ENCODE results near the gene SLIT1.

SLIT1 gene

DNA sequence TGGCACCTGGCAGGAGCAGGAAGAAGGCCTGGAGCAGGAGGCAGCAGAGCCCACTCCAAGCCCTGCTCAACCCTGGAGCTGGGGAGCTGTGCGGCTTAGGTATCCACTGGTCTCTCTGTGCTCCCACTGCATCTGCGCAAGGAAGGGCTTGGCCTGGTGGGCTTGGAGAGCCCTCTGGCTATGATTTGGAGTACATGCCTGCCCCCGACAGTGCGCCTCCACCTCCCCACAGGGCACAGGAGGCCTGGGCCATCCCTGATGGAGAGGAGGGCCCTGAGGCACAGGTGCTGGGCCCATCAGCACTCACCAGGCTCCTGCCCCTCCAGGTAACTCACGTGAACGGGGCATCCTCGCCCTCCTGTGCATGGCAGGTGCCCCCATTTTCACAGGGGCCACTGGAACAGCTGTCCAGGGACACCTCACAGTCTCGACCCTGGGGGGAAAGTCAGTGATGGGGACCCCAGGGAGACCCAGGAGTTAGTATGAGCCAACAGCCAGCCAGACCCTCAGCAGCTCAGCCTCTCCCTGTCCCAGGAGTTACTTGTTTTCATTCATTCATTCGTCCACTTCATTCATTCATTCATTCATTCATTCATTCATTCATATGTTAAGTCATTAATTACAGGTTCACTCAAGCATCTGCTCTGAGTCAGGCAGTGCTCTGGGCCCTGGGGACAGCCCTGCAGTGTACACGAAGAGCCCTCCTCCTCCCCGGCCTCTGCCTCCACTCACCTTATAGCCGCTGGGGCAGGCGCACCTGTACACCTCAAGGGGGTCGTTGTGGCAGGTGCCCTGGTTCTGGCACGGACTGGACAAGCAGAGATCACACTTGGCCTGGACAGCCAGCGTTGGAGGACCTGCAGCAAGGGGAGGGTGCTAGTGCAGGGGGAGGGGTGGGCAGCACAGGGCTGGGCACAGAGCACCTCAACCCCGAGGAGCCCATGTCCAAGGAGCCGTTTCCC lies 167.2 kb downstream of the SLIT1 start:
- Mint-ChIP-seq H3K27ac (no peak overlapping the region), H3K4me3 (no peak overlapping the region), H3K36me3 (ENCODE audit: low read depth) (no peaks in the 10 kb centered on the region), H3K4me1 (peaks cover 19% of the 10 kb centered on the region), H3K9me3 (no peaks in the 10 kb centered on the region), H3K27me3 (no peaks in the 10 kb centered on the region)
- ATAC-seq (no peak), DNase-seq (no peak)

DNA sequence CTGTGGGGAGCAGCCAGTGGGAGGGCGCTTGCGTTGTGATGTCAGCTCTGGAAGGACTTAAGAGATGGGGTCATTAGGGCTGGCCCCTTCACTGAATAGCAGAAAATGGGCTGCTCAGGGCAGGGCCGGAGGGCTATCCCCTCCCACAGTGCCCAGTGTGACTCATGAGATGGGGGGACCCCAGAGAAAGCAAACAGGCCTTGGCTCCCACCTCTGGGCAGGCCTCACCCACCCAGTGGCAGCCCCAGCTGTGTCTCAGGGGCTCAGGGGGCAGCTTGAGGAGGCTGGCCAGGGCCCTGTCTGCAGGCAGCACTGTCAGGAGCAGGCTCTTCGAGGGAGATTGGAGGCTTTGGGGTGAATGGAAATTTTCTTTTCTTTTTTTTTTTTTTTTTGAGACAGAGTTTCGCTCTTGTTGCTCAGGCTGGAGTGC lies 168.3 kb downstream of the SLIT1 start:
- no peaks in the 10 kb centered on the region for H3K36me3 Mint-ChIP-seq (ENCODE audit: low read depth)
- ATAC-seq (peak; percentile 3), DNase-seq (no peak)
- peak overlapping the region; percentile 50 for H3K4me3 Mint-ChIP-seq
- H3K4me1 Mint-ChIP-seq: peaks cover 19% of the 10 kb centered on the region
- H3K27me3 Mint-ChIP-seq: no peaks in the 10 kb centered on the region
- H3K27ac Mint-ChIP-seq: peak overlapping the region; percentile 81
- H3K9me3 Mint-ChIP-seq: no peaks in the 10 kb centered on the region

DNA sequence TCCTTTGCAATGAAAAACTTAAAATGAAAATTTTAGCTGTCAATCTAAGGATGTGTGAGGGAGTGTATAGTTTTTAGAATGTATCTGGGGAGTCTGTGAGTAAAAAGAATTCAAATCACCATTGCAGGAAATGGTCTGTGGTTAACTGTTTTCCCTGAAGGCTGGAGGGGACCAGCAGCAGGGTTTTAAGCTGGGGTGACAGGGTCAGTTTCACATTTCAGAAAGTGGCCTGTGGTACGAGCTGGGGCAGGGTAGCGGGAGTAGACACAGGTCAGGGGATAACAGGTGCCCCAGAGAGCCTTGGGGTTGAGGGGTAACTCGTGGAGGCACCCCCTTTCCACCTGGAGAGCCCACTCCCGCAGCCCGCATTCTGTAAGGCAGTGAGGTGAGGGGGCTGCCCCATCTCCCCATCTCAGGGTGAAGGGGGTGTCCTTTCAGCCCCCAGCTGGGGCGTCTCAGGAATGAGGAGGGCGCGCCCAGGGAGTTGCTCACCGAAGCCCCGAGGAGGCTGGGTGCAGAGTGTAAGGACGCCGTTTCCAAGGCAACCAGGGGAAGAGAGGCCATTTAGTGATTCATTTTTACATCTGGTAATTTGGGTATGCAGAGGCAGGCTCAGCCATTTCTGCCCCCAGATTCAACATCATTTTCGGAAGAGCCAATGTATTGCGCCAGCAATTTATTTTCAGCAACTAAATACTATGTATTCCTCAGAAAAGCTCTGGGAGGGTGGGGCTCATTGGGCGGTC lies 168.9 kb downstream of the SLIT1 start:
- Mint-ChIP-seq H3K36me3 (ENCODE audit: low read depth) (no peaks in the 10 kb centered on the region), H3K4me1 (peaks cover 19% of the 10 kb centered on the region), H3K27me3 (no peaks in the 10 kb centered on the region), H3K4me3 (peak overlapping the region; percentile 50), H3K9me3 (no peaks in the 10 kb centered on the region), H3K27ac (peak overlapping the region; percentile 81)
- ATAC-seq (peak; percentile 79), DNase-seq (peak; percentile 69)

DNA sequence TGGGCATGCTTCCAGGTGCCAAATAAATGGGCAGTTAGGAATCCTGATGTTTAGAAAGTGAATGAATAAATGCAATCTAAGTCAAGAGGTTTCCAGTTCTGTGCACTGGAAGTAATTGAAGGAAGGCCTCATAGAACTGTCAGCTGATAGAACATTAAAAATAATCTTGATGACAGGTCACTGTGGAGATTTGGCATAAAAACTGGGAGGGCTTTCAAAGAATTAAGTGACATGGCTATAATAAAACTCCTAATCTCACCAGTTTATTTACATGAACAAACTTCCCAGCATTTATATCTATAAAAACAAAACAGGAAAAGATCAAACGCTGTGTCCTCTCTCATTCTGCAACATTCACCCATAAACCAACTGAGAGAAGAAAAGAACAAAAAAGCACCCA lies 170.5 kb downstream of the SLIT1 start:
- Mint-ChIP-seq H3K27ac (no peak overlapping the region), H3K36me3 (ENCODE audit: low read depth) (no peaks in the 10 kb centered on the region), H3K9me3 (no peaks in the 10 kb centered on the region), H3K4me3 (no peak overlapping the region), H3K4me1 (peaks cover 20% of the 10 kb centered on the region), H3K27me3 (no peaks in the 10 kb centered on the region)
- no peak for DNase-seq
- ATAC-seq: no peak

DNA sequence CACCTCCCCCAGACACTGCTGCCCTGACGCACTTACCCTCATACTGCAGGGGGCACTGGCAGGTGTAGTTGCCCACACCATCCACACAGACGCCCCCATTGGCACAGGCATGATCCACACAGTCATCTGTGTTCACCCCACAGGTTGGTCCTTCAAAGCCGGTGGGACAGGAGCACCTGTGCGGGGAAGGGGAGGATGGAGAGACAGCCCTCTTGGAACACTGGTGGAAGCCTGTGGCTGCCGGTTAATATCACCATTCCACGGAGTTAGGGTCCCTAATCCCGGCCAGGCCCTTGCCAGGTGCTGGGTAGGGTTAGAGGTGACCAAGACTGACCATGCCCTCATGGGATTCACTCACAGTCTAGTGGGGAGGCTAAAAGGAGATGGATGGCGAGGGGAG lies 171.8 kb downstream of the SLIT1 start:
- no peak for ATAC-seq
- H3K27me3 Mint-ChIP-seq: no peaks in the 10 kb centered on the region
- H3K9me3 Mint-ChIP-seq: no peaks in the 10 kb centered on the region
- H3K4me1 Mint-ChIP-seq: peaks cover 24% of the 10 kb centered on the region
- H3K27ac Mint-ChIP-seq: no peak overlapping the region
- no peaks in the 10 kb centered on the region for H3K36me3 Mint-ChIP-seq (ENCODE audit: low read depth)
- H3K4me3 Mint-ChIP-seq: no peak overlapping the region
- DNase-seq: no peak

DNA sequence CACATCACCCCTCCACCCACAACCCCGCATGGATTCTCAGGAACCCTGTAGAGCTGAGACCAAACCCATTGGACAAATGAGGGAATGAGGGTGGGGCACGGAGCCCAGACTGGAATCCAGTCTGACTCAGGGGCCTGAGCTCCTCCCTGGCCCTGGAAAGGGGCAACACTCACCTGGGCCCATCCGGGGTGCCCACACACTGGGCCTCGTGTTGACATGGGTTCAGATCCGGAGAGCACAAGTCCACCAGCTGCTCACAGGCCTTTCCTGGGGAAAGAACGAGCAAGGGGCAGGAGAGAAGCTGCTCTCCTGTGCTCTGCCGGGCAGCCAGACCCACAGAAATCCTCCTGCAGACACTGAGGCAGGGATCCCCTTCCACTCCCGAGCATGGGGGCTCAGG lies 172.2 kb downstream of the SLIT1 start:
- ATAC-seq: no peak
- Mint-ChIP-seq H3K27me3 (no peaks in the 10 kb centered on the region), H3K27ac (no peak overlapping the region), H3K4me1 (peaks cover 24% of the 10 kb centered on the region), H3K4me3 (no peak overlapping the region), H3K9me3 (no peaks in the 10 kb centered on the region), H3K36me3 (ENCODE audit: low read depth) (no peaks in the 10 kb centered on the region)
- no peak for DNase-seq

DNA sequence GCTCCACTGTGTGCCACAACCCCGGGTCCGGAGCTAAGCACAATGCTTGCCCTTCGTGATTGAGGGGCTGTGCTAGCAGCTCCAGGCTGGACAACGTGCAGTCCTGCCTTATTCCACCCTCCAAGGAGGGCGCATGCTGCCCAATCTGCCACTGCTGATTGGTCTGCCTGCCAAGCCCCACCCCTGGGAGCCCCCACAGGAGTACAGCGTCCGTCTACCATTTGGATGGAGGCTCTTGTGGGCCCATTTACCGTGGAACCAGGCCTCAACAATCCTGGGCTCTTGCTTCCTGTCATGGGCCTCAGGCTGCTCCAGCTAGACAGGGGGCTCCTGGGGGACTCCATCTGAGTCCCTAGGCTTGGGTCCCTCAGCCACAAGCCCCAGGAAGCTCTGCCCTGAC lies 173.3 kb downstream of the SLIT1 start:
- no peak overlapping the region for H3K27ac Mint-ChIP-seq
- H3K36me3 Mint-ChIP-seq (ENCODE audit: low read depth): peaks cover 3% of the 10 kb centered on the region
- DNase-seq (no peak), ATAC-seq (no peak)
- peaks cover 4% of the 10 kb centered on the region for H3K9me3 Mint-ChIP-seq
- no peak overlapping the region for H3K4me3 Mint-ChIP-seq
- no peaks in the 10 kb centered on the region for H3K27me3 Mint-ChIP-seq
- peaks cover 22% of the 10 kb centered on the region for H3K4me1 Mint-ChIP-seq

DNA sequence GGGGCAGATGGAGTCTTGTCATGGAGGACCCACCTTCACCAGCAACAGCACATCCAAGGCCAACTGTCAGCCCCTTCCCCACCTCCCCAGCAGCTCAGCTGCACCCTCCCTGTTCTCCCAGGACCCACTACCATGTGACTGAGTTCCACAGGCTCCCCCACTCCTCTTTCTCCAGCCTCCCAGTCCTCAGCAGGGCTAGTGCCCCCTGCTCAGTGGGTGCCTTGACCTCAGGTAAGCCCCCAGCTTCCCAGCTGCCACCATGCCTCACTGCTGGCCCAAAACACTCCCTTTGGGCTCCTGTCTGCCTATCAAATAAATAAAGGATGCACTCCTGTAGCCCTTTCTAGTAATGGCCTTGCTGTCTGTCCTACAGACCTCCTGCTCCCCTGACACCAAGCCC lies 174.4 kb downstream of the SLIT1 start:
- no peak for DNase-seq
- Mint-ChIP-seq H3K9me3 (peaks cover 15% of the 10 kb centered on the region), H3K4me1 (peaks cover 12% of the 10 kb centered on the region), H3K27ac (no peak overlapping the region), H3K27me3 (no peaks in the 10 kb centered on the region), H3K4me3 (no peak overlapping the region), H3K36me3 (ENCODE audit: low read depth) (peaks cover 10% of the 10 kb centered on the region)
- ATAC-seq: peak; percentile 25

DNA sequence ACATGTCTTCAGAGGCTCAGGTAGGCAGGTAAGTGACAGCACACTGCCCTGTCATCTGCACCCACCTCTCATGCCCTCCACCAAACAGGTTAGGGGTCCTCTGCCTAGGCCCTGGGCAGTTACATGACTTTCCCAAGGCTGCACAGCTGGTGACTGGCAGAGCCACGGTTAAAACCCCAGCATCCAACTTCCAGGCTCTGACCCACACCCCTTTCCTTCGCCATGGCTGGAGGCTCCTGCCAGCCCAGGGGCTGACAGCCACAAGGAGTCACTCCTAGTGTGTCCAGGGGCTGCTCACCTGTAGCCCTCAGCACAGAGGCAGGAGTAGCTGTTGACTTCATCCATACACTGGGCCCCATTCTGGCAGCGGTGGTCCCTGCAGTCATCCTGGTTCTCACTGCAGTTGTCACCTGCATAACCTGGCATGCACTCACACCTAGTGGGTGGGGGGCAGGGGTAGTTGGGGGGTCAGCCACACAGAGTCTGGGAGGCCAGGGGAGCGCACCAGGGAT lies 175.0 kb downstream of the SLIT1 start:
- Mint-ChIP-seq H3K27ac (no peak overlapping the region), H3K4me3 (no peak overlapping the region), H3K27me3 (no peaks in the 10 kb centered on the region), H3K4me1 (peaks cover 7% of the 10 kb centered on the region), H3K9me3 (peaks cover 15% of the 10 kb centered on the region), H3K36me3 (ENCODE audit: low read depth) (peaks cover 10% of the 10 kb centered on the region)
- no peak for ATAC-seq
- no peak for DNase-seq

DNA sequence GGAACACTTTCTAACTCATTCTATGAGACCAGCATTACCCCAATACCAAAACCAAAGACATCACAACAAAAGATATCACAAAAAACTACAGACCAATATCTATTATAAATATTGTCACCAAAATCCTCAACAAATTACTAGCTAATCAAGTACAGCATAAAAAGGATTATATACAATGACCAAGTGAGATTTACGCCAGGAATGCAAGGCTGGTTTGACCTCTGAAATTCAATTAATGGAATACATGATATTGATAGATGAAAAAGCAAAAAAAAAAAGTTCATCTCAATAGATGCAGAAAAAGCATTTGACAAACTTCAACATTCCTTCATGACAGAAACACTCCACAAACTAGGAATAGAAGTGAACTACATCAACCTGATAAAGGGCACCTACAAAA lies 178.3 kb downstream of the SLIT1 start:
- no peak overlapping the region for H3K4me3 Mint-ChIP-seq
- H3K36me3 Mint-ChIP-seq (ENCODE audit: low read depth): peaks cover 10% of the 10 kb centered on the region
- no peak for DNase-seq
- ATAC-seq: no peak
- H3K27ac Mint-ChIP-seq: no peak overlapping the region
- peaks cover 3% of the 10 kb centered on the region for H3K27me3 Mint-ChIP-seq
- peaks cover 5% of the 10 kb centered on the region for H3K4me1 Mint-ChIP-seq
- peaks cover 15% of the 10 kb centered on the region for H3K9me3 Mint-ChIP-seq

DNA sequence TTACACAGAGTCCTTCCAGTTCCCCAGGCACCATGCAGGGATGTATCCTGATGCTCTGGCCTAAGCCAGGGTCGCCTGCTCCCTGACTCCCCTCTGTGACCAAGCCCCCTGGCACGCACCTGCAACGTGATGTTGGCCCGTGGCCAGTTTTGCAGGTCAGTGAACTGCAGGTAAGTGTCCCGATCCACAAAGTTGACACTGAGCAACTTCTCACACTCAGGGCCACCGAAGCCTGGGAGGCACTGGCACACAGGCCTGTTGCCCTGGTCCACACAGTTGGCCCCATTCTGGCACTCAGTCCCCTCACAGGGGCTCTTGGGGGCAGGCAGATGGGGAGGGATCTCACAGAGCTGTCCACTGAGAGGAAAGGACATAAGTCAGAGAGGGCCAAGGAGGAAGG lies 179.4 kb downstream of the SLIT1 start:
- H3K27ac Mint-ChIP-seq: no peak overlapping the region
- ATAC-seq (no peak), DNase-seq (no peak)
- peaks cover 15% of the 10 kb centered on the region for H3K9me3 Mint-ChIP-seq
- peaks cover 10% of the 10 kb centered on the region for H3K36me3 Mint-ChIP-seq (ENCODE audit: low read depth)
- peaks cover 3% of the 10 kb centered on the region for H3K27me3 Mint-ChIP-seq
- H3K4me3 Mint-ChIP-seq: no peak overlapping the region
- peaks cover 5% of the 10 kb centered on the region for H3K4me1 Mint-ChIP-seq

DNA sequence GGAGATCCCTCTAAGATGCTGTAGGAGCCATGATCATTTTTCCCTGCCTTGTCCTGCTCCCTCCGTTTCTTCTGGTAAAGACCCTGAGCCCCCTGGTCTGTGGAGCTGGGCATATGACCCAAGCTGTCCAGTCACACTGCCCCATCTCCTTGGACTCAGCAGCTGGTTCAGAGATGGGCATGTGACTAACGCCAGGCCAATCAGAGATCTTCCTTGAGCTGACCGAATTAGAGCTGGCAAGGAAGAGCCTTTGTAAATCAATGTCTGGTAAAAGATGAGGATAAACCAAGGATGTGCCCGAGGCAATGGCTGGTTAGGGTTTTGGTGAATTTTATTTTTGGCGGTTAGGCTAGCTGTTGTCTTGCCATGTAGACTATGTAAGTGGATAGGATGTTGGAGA lies 180.4 kb downstream of the SLIT1 start:
- DNase-seq: no peak
- no peak overlapping the region for H3K27ac Mint-ChIP-seq
- peaks cover 10% of the 10 kb centered on the region for H3K36me3 Mint-ChIP-seq (ENCODE audit: low read depth)

DNA sequence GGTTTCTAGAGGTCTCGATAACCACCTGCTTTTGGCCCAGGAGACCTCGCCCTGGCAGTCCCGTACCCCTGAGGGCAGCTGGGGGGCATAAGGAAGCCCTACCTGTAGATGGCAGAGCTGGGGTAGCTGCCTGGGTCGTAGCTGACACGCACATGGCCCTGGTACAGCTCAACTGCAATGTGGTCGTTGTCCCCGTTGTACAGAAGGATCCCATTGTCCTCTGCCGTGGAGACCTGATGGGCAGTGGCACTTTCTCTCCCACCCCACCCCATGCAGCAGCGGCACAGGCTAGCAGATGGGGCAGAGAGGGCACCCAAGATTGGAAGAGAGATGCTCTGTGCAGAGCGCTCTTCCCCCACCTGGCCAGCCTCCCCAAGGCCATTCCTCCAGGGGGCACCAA lies 181.2 kb downstream of the SLIT1 start:
- ATAC-seq (no peak), DNase-seq (no peak)
- Mint-ChIP-seq H3K4me3 (no peak overlapping the region), H3K4me1 (no peaks in the 10 kb centered on the region), H3K9me3 (peaks cover 15% of the 10 kb centered on the region), H3K27ac (no peak overlapping the region), H3K36me3 (ENCODE audit: low read depth) (peaks cover 10% of the 10 kb centered on the region), H3K27me3 (peaks cover 3% of the 10 kb centered on the region)

More for the DNA sequence above, 180.4 kb downstream of the SLIT1 start:
- peaks cover 15% of the 10 kb centered on the region for H3K9me3 Mint-ChIP-seq
- H3K4me1 Mint-ChIP-seq: peaks cover 5% of the 10 kb centered on the region
- peaks cover 3% of the 10 kb centered on the region for H3K27me3 Mint-ChIP-seq
- no peak overlapping the region for H3K4me3 Mint-ChIP-seq
- ATAC-seq: no peak

DNA sequence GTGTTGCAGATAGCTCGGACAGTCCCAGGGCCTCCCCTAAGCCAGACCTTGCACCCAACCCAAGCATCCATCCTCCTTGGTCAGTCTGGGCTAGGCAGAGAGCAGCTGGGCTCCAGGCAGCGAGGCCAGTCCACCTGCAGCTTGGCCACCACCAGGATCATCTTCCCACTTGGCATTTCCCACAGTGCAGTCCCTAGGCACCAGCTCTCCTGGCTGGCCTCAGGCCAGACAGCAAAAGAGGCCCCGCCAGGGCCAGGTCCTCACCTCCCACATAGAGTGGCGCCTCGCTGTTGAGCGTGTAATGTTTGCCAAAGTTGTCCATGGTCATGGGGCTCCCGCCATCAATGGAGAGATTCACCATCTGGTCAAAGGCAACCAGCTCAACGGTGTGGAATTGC lies 182.0 kb downstream of the SLIT1 start:
- peaks cover 3% of the 10 kb centered on the region for H3K27me3 Mint-ChIP-seq
- H3K4me1 Mint-ChIP-seq: no peaks in the 10 kb centered on the region
- no peak for ATAC-seq
- peaks cover 10% of the 10 kb centered on the region for H3K36me3 Mint-ChIP-seq (ENCODE audit: low read depth)
- H3K27ac Mint-ChIP-seq: no peak overlapping the region
- H3K9me3 Mint-ChIP-seq: peaks cover 15% of the 10 kb centered on the region
- DNase-seq: no peak
- H3K4me3 Mint-ChIP-seq: no peak overlapping the region
